Hepatocyte (in vitro differentiated cells): Measurements from ENCODE around the gene OTOP3. TPM values are rescaled to one million over a fixed set of nuclear protein-coding genes. Genes with fewer than 3 reads are reported as not detected.

Experiments
- DNase-seq: peaks from one replicate; pipeline ENCODE4 v3.0.0-alpha.2; 2016; ENCODE audit warnings: low spot score
- H2AFZ ChIP-seq: fragments of 200-600 bp; sonication (generic); 2 replicates; pipeline ENCODE4 v1.6.0; 2016; ENCODE audit warnings: antibody characterized with exemption, mild to moderate bottlenecking
- H3K27ac ChIP-seq: fragments of 200-600 bp; sonication (generic); 2 replicates; pipeline ENCODE4 v1.5.1; 2016; ENCODE audit warnings: mild to moderate bottlenecking
- H3K27me3 ChIP-seq: fragments of 200-600 bp; sonication (generic); 2 replicates; pipeline ENCODE4 v1.6.1; 2016
- H3K36me3 ChIP-seq: fragments of 200-600 bp; sonication (generic); replicated peaks from 2 replicates; pipeline ENCODE4 v1.5.1; 2016; ENCODE audit warnings: low read depth; ENCODE audit not compliant: insufficient read depth
- H3K4me1 ChIP-seq: fragments of 200-600 bp; sonication (generic); 2 replicates; pipeline ENCODE4 v1.5.1; 2016; ENCODE audit warnings: mild to moderate bottlenecking, moderate library complexity; ENCODE audit not compliant: insufficient read depth
- H3K4me2 ChIP-seq: fragments of 200-600 bp; sonication (generic); 2 replicates; pipeline ENCODE4 v1.6.0; 2016
- H3K4me3 ChIP-seq: fragments of 200-600 bp; sonication (generic); 2 replicates; pipeline ENCODE4 v1.5.1; 2016; ENCODE audit warnings: mild to moderate bottlenecking
- H3K79me2 ChIP-seq: fragments of 200-600 bp; sonication (generic); 2 replicates; pipeline ENCODE4 v1.6.0; 2017; ENCODE audit warnings: mild to moderate bottlenecking
- H3K9me2 ChIP-seq: fragments of 200-600 bp; sonication (generic); replicated peaks from 2 replicates; pipeline ENCODE4 v1.6.0; 2017; ENCODE audit warnings: mild to moderate bottlenecking; ENCODE audit not compliant: insufficient read depth
- H3K9me3 ChIP-seq: fragments of 200-600 bp; sonication (generic); 2 replicates; pipeline ENCODE4 v1.5.1; 2016; ENCODE audit warnings: low read depth, mild to moderate bottlenecking
- H4K20me1 ChIP-seq: fragments of 200-600 bp; sonication (generic); 2 replicates; pipeline ENCODE4 v1.6.0; 2016; ENCODE audit warnings: mild to moderate bottlenecking; ENCODE audit not compliant: insufficient read depth, poor library complexity, severe bottlenecking
- CTCF ChIP-seq: fragments of 200-600 bp; sonication (generic); IDR thresholded peaks from 2 replicates; pipeline ENCODE4 v1.5.1; 2016; ENCODE audit warnings: antibody characterized with exemption, mild to moderate bottlenecking; ENCODE audit not compliant: poor library complexity
- EZH2 ChIP-seq: fragments of 200-600 bp; sonication (generic); IDR thresholded peaks from 2 replicates; pipeline ENCODE4 v1.6.1; 2016; ENCODE audit warnings: antibody characterized with exemption, mild to moderate bottlenecking, borderline replicate concordance
- EZH2phosphoT487 ChIP-seq: fragments of 200-600 bp; sonication (generic); IDR thresholded peaks from one replicate; pipeline ENCODE4 v1.6.1; 2018; ENCODE audit warnings: antibody characterized with exemption, mild to moderate bottlenecking, low read depth, moderate library complexity; ENCODE audit not compliant: unreplicated experiment, severe bottlenecking
- WGBS: methylation state at CpG from one replicate; pipeline ENCODE4 v1.1.6; 2016; ENCODE audit warnings: low lambda C conversion rate; ENCODE audit errors: missing lambda C conversion rate; 5-methylcytosine and 5-hydroxymethylcytosine counted together
- polyA plus RNA-seq: library from polyadenylated mRNA; unstranded; fragments of >200 nt; fragmentation: Nextera tagmentation; extraction: Ambion mirVana; gene quantifications from 2 replicates; pipeline ENCODE4 v1.2.1, GENCODE V29; 2016
- total RNA-seq: library from RNA; depleted of rRNA; stranded (reverse); fragments of >200 nt; gene quantifications from 2 replicates; pipeline ENCODE4 v1.2.3, GENCODE V29; 2014

OTOP3 gene
- total and polyA plus RNA-seq, 2 experiments from 2014 or later, result 0.43 TPM; not detected in 1

- H3K27me3 ChIP-seq, result no peaks in the 10 kb centered on the region
- no peaks in the 10 kb centered on the region for H4K20me1 ChIP-seq
- no peak overlapping the region for H3K4me2 ChIP-seq
- 91% methylated on average over 16 of the region's 18 CpGs for WGBS
- DNase-seq, result no peak
- TF ChIP-seq EZH2phosphoT487 (no peak), EZH2 (no peak), CTCF (no peak)
- no peak overlapping the region for H2AFZ ChIP-seq
- H3K4me1 ChIP-seq, result no peaks in the 10 kb centered on the region
- no peaks in the 10 kb centered on the region for H3K79me2 ChIP-seq
- no peak overlapping the region for H3K27ac ChIP-seq
- H3K9me2 ChIP-seq, result no peaks in the 10 kb centered on the region
- H3K9me3 ChIP-seq, result no peaks in the 10 kb centered on the region
- no peaks in the 10 kb centered on the region for H3K36me3 ChIP-seq
- H3K4me3 ChIP-seq, result no peak overlapping the region
Measured at GRCh38 chr17:74962622-74963394, 27.1 kb downstream of the OTOP3 start.

GRCh38 chr17:74963656-74964055 lies 28.0 kb downstream of the OTOP3 start:
- H3K36me3 ChIP-seq, result no peaks in the 10 kb centered on the region
- TF ChIP-seq CTCF, result no peak
- H4K20me1 ChIP-seq, result no peaks in the 10 kb centered on the region
- H3K27me3 ChIP-seq, result no peaks in the 10 kb centered on the region
- no peak for DNase-seq
- H3K9me3 ChIP-seq, result no peaks in the 10 kb centered on the region
- no peaks in the 10 kb centered on the region for H3K79me2 ChIP-seq
- H3K27ac ChIP-seq, result no peak overlapping the region
- H2AFZ ChIP-seq, result no peak overlapping the region
- 76% methylated on average over 10 of the region's 12 CpGs for WGBS
- H3K4me3 ChIP-seq, result no peak overlapping the region
- H3K9me2 ChIP-seq, result no peaks in the 10 kb centered on the region
- peaks cover 7% of the 10 kb centered on the region for H3K4me1 ChIP-seq
- no peak overlapping the region for H3K4me2 ChIP-seq

GRCh38 chr17:74964246-74964761 lies 28.6 kb downstream of the OTOP3 start:
- TF ChIP-seq EZH2 (no peak), CTCF (no peak), EZH2phosphoT487 (no peak)
- no peaks in the 10 kb centered on the region for H4K20me1 ChIP-seq
- H3K9me2 ChIP-seq, result no peaks in the 10 kb centered on the region
- H3K4me2 ChIP-seq, result no peak overlapping the region
- no peak overlapping the region for H3K4me3 ChIP-seq
- H3K79me2 ChIP-seq, result peaks cover 3% of the 10 kb centered on the region
- peaks cover 8% of the 10 kb centered on the region for H3K4me1 ChIP-seq
- no peaks in the 10 kb centered on the region for H3K9me3 ChIP-seq
- no peak overlapping the region for H2AFZ ChIP-seq
- no peaks in the 10 kb centered on the region for H3K27me3 ChIP-seq
- no peak for DNase-seq
- no peaks in the 10 kb centered on the region for H3K36me3 ChIP-seq
- H3K27ac ChIP-seq, result no peak overlapping the region
- 94% methylated on average over 12 of the region's 12 CpGs for WGBS
